WTC11 (cell line): ENCODE measurements around the gene TRIM65. TPM values are rescaled to one million over a fixed set of nuclear protein-coding genes. Genes with fewer than 3 reads are reported as not detected.

Experiments used
- ATAC-seq: fragments of 200-7000 bp; cut with Tn5 transposase; 2 replicates; pipeline ENCODE4 v1.10.0; 2021; ENCODE audit warnings: mild to moderate bottlenecking, moderate library complexity
- CTCF ChIA-PET: fragments of 300-600 bp; sonication (Branson Sonifier 250); formaldehyde crosslinking; loops from one replicate; lab custom pipeline; 2021; ENCODE audit warnings: antibody characterized with exemption; lab: Charles Lee
- POLR2A ChIA-PET: fragments of 350-600 bp; sonication (Branson Sonifier 250); formaldehyde crosslinking; loops from one replicate; lab custom pipeline; 2021; ENCODE audit warnings: antibody characterized with exemption; lab: Charles Lee
- DNase-seq: peaks from one replicate; pipeline ENCODE4 v3.0.0; 2021; ENCODE audit warnings: low spot score
- H3K27ac Mint-ChIP-seq: 2 replicates; pipeline ENCODE4 v1.8.0; 2021; ENCODE audit warnings: mixed read lengths
- H3K27me3 Mint-ChIP-seq: 2 replicates; pipeline ENCODE4 v1.8.0; 2021; ENCODE audit warnings: low read depth, mild to moderate bottlenecking, moderate library complexity, mixed read lengths
- H3K36me3 Mint-ChIP-seq: 2 replicates; pipeline ENCODE4 v1.8.0; 2021; ENCODE audit warnings: mixed read lengths
- H3K4me1 Mint-ChIP-seq: 2 replicates; pipeline ENCODE4 v1.8.0; 2022; ENCODE audit warnings: mixed read lengths
- H3K4me3 Mint-ChIP-seq: 2 replicates; pipeline ENCODE4 v1.8.0; 2021; ENCODE audit warnings: mild to moderate bottlenecking, moderate library complexity, mixed read lengths
- H3K9me3 Mint-ChIP-seq: 2 replicates; pipeline ENCODE4 v1.8.0; 2021; ENCODE audit warnings: mixed read lengths
- CBFB ChIP-seq: sonication (generic); formaldehyde crosslinking; IDR thresholded peaks from 2 replicates; pipeline ENCODE4 v1.8.1; 2022; ENCODE audit warnings: mild to moderate bottlenecking, low read depth, missing genetic modification reagents
- FOXK1 ChIP-seq: sonication (generic); formaldehyde crosslinking; IDR thresholded peaks from 2 replicates; pipeline ENCODE4 v1.8.0; 2022; ENCODE audit warnings: mild to moderate bottlenecking, moderate library complexity, missing genetic modification reagents
- FOXP1 ChIP-seq: sonication (generic); formaldehyde crosslinking; IDR thresholded peaks from 2 replicates; pipeline ENCODE4 v1.8.0; 2022; ENCODE audit warnings: missing genetic modification reagents, mild to moderate bottlenecking, moderate library complexity, borderline replicate concordance
- GRHL2 ChIP-seq: fragments of 250-450 bp; sonication (Bioruptor Pico); IDR thresholded peaks from 2 replicates; pipeline ENCODE4 v1.8.0; 2022; ENCODE audit warnings: mild to moderate bottlenecking, moderate library complexity; ENCODE audit not compliant: insufficient replicate concordance, severe bottlenecking
- GTF2I ChIP-seq: fragments of 250-450 bp; sonication (Bioruptor Pico); conservative IDR thresholded peaks from 2 replicates; pipeline ENCODE4 v1.4.0; 2021; ENCODE audit warnings: mild to moderate bottlenecking
- MYBL2 ChIP-seq: sonication (generic); formaldehyde crosslinking; IDR thresholded peaks from 2 replicates; pipeline ENCODE4 v1.8.1; 2023; ENCODE audit warnings: mild to moderate bottlenecking, moderate library complexity, missing genetic modification reagents
- NFATC4 ChIP-seq: fragments of 250-450 bp; sonication (Bioruptor Pico); IDR thresholded peaks from 2 replicates; pipeline ENCODE4 v1.9.0; 2021; ENCODE audit warnings: mild to moderate bottlenecking
- PRRX2 ChIP-seq: fragments of 250-450 bp; sonication (Bioruptor Pico); IDR thresholded peaks from 2 replicates; pipeline ENCODE4 v1.8.0; 2021; ENCODE audit warnings: mild to moderate bottlenecking
- SP1 ChIP-seq: sonication (generic); formaldehyde crosslinking; conservative IDR thresholded peaks from 2 replicates; pipeline ENCODE4 v1.8.1; 2022; ENCODE audit warnings: missing genetic modification reagents
- ZNF121 ChIP-seq: sonication (generic); formaldehyde crosslinking; IDR thresholded peaks from 2 replicates; pipeline ENCODE4 v1.8.0; 2023; ENCODE audit warnings: missing genetic modification reagents
- ZNF317 ChIP-seq: sonication (generic); formaldehyde crosslinking; IDR thresholded peaks from 2 replicates; pipeline ENCODE4 v1.8.1; 2023; ENCODE audit warnings: low read depth, mild to moderate bottlenecking, moderate library complexity, missing genetic modification reagents, borderline replicate concordance
- total RNA-seq: library from RNA; stranded (reverse); gene quantifications from 3 replicates; pipeline ENCODE4 v1.2.3, GENCODE V29; 2021
- TF ChIP-seq, protein P1 (sequence below): sonication (generic); formaldehyde crosslinking; conservative IDR thresholded peaks from 2 replicates; pipeline ENCODE4 v1.8.1; 2023; ENCODE audit warnings: mild to moderate bottlenecking, low read depth, missing genetic modification reagents, moderate library complexity
- TF ChIP-seq, protein P2 (sequence below): sonication (generic); formaldehyde crosslinking; IDR thresholded peaks from 2 replicates; pipeline ENCODE4 v1.8.0; 2022; ENCODE audit warnings: missing genetic modification reagents
- TF ChIP-seq, protein P3 (sequence below): fragments of 250-450 bp; sonication (Bioruptor Pico); conservative IDR thresholded peaks from 2 replicates; pipeline ENCODE4 v1.9.0; 2021; ENCODE audit warnings: mild to moderate bottlenecking
- TF ChIP-seq, protein P4 (sequence below): sonication (generic); formaldehyde crosslinking; IDR thresholded peaks from 2 replicates; pipeline ENCODE4 v1.8.1; 2022; ENCODE audit warnings: missing genetic modification reagents, borderline replicate concordance
- TF ChIP-seq, protein P5 (sequence below): fragments of 250-450 bp; sonication (Bioruptor Pico); IDR thresholded peaks from 2 replicates; pipeline ENCODE4 v1.8.0; 2021; ENCODE audit warnings: mild to moderate bottlenecking

The TRIM65 gene
- total RNA-seq, 1 experiment from 2014 or later = 56.4 TPM

DNA sequence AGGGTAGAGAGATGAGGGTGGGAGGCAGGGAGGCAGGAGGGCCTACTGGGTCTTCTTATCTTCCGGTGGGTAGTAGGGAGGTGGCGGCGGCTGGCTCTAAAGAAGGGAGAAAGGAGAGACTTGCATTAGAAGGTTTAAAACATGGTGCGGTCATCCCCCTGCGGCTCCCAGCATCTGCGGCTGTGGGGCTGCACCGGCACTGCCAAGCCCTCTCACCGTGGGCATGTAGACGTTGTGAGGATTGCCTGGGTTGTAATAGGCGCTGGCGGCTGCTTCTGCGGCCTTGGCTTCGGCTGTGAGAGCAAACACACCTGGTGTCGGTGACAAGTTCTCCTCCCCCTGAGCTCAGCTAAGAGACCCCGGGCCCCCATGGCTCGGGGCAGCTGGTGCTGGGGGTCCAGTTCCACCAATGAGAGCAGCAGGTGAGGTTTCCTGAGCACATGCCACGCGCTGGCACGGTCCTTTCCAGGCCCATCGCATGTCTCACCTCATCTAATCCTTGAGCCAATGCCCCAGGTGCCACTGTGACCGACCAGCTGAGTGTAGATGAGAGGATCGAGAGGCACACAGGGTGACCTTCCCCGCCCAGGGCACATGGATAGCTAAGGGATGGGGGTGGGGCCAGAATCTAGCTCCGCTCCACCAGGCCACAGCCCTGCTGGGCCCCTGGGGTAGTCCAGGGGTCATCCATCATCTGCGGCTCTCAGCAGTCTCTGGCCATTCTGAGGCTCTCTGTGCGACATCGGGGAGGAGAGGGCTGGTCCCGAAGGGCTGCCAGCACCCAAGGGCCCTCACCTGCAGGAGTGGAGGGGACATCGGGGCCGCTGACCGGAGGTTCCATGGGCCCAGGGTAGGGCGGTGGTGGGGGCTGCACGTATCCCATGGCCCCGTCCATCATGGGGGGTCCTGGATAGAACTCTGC is 49.8 kb downstream of the TRIM65 start (continued):
- TF ChIP-seq, protein P1, sequence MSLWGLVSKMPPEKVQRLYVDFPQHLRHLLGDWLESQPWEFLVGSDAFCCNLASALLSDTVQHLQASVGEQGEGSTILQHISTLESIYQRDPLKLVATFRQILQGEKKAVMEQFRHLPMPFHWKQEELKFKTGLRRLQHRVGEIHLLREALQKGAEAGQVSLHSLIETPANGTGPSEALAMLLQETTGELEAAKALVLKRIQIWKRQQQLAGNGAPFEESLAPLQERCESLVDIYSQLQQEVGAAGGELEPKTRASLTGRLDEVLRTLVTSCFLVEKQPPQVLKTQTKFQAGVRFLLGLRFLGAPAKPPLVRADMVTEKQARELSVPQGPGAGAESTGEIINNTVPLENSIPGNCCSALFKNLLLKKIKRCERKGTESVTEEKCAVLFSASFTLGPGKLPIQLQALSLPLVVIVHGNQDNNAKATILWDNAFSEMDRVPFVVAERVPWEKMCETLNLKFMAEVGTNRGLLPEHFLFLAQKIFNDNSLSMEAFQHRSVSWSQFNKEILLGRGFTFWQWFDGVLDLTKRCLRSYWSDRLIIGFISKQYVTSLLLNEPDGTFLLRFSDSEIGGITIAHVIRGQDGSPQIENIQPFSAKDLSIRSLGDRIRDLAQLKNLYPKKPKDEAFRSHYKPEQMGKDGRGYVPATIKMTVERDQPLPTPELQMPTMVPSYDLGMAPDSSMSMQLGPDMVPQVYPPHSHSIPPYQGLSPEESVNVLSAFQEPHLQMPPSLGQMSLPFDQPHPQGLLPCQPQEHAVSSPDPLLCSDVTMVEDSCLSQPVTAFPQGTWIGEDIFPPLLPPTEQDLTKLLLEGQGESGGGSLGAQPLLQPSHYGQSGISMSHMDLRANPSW (CRISPR knock-in tag) = no peak
- TF ChIP-seq FOXP1 (CRISPR knock-in tag) = no peak
- no peak for TF ChIP-seq FOXK1 (CRISPR knock-in tag)

DNA sequence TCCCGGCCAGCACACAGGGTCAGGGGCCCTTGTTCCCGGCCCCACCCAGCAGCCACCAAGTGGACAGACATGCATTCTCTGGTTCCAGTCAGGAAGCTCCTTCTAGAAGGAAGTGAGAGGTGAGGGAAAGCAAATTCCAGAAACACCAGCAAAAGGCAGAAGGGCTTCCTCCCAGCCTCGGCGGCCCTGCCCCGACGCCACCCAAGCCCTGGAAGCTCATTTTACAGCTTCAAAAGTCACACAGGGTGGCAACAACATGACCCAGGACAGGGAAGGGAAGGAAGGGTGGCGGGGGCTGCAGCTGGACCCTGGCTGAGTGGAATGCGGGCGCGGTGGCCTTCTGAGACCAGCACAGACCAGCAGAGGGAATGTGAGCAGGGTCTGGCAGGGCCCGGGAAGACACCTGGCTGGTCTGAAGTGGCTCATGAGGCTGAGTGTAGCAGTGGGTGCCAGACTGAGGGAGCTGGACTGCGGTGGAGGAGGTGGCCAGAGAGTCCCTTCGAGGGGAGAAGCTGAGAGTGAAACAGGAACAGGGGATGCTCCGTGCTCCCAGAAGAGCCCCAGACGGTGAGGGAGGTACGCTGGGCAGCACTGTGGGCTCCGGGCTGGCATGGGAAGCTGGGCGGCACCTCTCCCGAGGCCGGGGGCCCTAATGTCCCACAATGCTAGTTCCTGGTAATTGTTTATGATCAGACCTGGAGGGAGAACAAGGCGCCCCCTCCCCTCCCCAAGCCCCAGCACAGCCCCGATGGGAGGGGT is 50.6 kb downstream of the TRIM65 start:
- H3K27ac Mint-ChIP-seq = peak overlapping the region; percentile 90
- peaks cover 27% of the 10 kb centered on the region for H3K36me3 Mint-ChIP-seq
- no peak for ATAC-seq
- POLR2A ChIA-PET = interaction anchor here (2.7 kb wide), 1 partner anchor 9 kb away, joined by 12 read pairs; the partner anchor contains the start of gene WBP2
- peaks cover 21% of the 10 kb centered on the region for H3K4me1 Mint-ChIP-seq
- H3K9me3 Mint-ChIP-seq = no peaks in the 10 kb centered on the region
- no peaks in the 10 kb centered on the region for H3K27me3 Mint-ChIP-seq
- CTCF ChIA-PET = interaction anchor here (0.6 to 8.8 kb wide), 22 partner anchors 9 to 434 kb away, joined by 3 to 180 read pairs (median 6); partner anchors contain the start of genes ACOX1, GALK1, SMIM5 and TEN1
- no peak for DNase-seq
- H3K4me3 Mint-ChIP-seq = no peak overlapping the region
- TF ChIP-seq NFATC4 (CRISPR knock-in tag) = no peak
- TF ChIP-seq ZNF317 (CRISPR knock-in tag) = no peak
- no peak for TF ChIP-seq GRHL2 (CRISPR knock-in tag)
- TF ChIP-seq, protein P2, sequence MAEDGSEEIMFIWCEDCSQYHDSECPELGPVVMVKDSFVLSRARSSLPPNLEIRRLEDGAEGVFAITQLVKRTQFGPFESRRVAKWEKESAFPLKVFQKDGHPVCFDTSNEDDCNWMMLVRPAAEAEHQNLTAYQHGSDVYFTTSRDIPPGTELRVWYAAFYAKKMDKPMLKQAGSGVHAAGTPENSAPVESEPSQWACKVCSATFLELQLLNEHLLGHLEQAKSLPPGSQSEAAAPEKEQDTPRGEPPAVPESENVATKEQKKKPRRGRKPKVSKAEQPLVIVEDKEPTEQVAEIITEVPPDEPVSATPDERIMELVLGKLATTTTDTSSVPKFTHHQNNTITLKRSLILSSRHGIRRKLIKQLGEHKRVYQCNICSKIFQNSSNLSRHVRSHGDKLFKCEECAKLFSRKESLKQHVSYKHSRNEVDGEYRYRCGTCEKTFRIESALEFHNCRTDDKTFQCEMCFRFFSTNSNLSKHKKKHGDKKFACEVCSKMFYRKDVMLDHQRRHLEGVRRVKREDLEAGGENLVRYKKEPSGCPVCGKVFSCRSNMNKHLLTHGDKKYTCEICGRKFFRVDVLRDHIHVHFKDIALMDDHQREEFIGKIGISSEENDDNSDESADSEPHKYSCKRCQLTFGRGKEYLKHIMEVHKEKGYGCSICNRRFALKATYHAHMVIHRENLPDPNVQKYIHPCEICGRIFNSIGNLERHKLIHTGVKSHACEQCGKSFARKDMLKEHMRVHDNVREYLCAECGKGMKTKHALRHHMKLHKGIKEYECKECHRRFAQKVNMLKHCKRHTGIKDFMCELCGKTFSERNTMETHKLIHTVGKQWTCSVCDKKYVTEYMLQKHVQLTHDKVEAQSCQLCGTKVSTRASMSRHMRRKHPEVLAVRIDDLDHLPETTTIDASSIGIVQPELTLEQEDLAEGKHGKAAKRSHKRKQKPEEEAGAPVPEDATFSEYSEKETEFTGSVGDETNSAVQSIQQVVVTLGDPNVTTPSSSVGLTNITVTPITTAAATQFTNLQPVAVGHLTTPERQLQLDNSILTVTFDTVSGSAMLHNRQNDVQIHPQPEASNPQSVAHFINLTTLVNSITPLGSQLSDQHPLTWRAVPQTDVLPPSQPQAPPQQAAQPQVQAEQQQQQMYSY (CRISPR knock-in tag) = no peak
- TF ChIP-seq, protein P3, sequence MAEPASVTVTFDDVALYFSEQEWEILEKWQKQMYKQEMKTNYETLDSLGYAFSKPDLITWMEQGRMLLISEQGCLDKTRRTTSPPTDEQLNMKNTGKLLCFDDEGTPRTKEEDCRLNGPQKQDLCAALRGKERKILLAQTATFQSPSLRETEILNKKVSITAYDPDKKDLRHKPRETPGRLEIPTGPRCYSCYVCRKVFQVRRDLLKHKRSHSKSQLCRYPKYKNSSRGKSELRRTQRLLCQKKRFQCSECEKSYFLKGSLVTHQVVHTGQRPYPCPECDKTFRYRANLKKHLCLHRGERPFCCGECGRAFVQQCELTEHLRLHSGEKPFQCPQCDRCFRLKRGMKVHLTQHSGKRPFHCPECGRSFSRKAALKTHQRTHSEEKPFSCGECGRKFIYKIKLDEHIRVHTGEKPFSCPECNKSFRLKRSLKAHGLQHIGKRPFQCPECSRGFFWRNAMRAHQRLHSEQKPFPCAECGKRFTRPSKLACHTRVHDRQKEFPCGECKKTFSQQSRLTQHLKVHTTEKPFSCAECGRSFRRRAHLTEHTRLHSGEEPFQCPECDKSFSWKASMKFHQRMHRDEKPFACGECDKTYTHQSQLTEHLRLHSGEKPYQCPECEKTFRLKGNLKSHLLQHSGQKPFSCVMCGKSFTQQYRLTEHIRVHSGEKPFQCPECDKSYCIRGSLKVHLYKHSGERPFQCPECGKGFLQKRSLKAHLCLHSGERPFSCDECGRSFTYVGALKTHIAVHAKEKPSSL (CRISPR knock-in tag) = no peak
- TF ChIP-seq CBFB = no peak

DNA sequence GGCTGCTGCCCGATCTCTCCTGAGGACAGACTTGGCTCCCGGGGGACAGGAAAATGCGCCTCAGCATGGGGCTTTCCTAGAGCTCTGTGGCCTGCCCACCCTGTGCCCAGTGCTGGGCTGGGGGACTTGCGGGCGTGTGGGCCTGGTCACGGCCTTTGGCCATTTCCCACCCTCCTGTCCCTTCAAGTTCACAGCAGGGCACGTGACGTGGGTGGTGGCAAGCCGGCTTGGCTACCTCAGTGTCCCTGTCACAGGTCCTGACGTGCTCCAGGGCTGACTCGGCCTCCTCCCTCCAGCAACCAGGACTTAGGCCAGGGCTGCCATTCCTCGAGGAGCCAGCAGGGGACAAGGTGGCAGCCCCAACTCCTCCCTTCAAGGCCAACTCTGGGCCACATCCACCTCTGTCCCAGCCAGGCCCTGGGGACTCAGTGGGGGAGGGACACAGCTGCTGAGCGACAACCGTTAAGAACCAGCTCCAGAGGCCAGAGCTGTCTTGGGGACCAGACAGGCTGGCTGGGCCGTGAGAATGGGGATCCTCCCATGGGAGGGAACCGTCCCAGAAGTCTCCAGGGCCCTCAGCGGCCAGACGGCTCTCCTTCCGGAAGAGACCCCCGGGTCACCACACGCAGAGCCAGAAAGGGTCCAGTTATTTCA is 51.6 kb downstream of the TRIM65 start:
- peak; percentile 88 for DNase-seq
- peak; percentile 90 for ATAC-seq
- H3K9me3 Mint-ChIP-seq = no peaks in the 10 kb centered on the region
- H3K27me3 Mint-ChIP-seq = no peaks in the 10 kb centered on the region
- CTCF ChIA-PET = interaction anchor here (0.6 to 8.8 kb wide), 24 partner anchors 10 to 434 kb away, joined by 3 to 180 read pairs (median 6); partner anchors contain the start of genes ACOX1, GALK1, SMIM5 and TEN1
- POLR2A ChIA-PET = interaction anchor here (0.6 to 2.7 kb wide), 3 partner anchors 10 to 19 kb away, joined by 3 to 12 read pairs (median 4); partner anchors contain the start of gene WBP2
- H3K36me3 Mint-ChIP-seq = peaks cover 27% of the 10 kb centered on the region
- H3K4me1 Mint-ChIP-seq = peaks cover 21% of the 10 kb centered on the region
- H3K27ac Mint-ChIP-seq = peak overlapping the region; percentile 90
- H3K4me3 Mint-ChIP-seq = no peak overlapping the region
- TF ChIP-seq SP1 (CRISPR knock-in tag) = 0 out of 2 replicates have a peak, but pooled peaks have one; percentile 31
- TF ChIP-seq ZNF121 (CRISPR knock-in tag) = no peak
- no peak; the same call in 1 of the 2 replicates for TF ChIP-seq MYBL2 (CRISPR knock-in tag)
- no peak for TF ChIP-seq GTF2I (CRISPR knock-in tag)
- TF ChIP-seq, protein P4, sequence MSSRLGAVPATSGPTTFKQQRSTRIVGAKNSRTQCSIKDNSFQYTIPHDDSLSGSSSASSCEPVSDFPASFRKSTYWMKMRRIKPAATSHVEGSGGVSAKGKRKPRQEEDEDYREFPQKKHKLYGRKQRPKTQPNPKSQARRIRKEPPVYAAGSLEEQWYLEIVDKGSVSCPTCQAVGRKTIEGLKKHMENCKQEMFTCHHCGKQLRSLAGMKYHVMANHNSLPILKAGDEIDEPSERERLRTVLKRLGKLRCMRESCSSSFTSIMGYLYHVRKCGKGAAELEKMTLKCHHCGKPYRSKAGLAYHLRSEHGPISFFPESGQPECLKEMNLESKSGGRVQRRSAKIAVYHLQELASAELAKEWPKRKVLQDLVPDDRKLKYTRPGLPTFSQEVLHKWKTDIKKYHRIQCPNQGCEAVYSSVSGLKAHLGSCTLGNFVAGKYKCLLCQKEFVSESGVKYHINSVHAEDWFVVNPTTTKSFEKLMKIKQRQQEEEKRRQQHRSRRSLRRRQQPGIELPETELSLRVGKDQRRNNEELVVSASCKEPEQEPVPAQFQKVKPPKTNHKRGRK (CRISPR knock-in tag) = no peak
- TF ChIP-seq PRRX2 = peak; percentile 77; the same call in 1 of the 2 replicates
- TF ChIP-seq, protein P5, sequence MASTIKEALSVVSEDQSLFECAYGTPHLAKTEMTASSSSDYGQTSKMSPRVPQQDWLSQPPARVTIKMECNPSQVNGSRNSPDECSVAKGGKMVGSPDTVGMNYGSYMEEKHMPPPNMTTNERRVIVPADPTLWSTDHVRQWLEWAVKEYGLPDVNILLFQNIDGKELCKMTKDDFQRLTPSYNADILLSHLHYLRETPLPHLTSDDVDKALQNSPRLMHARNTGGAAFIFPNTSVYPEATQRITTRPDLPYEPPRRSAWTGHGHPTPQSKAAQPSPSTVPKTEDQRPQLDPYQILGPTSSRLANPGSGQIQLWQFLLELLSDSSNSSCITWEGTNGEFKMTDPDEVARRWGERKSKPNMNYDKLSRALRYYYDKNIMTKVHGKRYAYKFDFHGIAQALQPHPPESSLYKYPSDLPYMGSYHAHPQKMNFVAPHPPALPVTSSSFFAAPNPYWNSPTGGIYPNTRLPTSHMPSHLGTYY (CRISPR knock-in tag) = peak; percentile 17; the same call in 1 of the 2 replicates
